ENCODE results near the gene NUTM1.

DNA sequence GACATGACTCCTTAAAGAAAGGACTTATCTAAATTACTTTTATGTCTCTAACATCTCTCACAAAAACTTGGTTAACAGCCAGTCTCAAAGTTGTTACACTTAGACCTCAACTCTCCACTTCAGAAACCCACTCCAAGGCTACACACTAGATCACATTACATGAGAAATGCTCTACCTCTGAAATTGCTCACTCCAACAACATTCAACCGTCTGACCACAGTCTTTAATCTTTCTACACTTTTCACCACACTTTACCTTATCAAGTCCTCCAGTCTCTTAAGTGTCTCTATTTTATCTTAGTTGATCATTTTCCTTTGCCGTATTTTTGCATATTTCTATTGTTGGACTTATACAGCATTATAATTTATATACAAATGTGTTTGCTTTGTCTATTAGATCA, 11.3 kb upstream of the NUTM1 start:
- TF ChIP-seq, protein P1, sequence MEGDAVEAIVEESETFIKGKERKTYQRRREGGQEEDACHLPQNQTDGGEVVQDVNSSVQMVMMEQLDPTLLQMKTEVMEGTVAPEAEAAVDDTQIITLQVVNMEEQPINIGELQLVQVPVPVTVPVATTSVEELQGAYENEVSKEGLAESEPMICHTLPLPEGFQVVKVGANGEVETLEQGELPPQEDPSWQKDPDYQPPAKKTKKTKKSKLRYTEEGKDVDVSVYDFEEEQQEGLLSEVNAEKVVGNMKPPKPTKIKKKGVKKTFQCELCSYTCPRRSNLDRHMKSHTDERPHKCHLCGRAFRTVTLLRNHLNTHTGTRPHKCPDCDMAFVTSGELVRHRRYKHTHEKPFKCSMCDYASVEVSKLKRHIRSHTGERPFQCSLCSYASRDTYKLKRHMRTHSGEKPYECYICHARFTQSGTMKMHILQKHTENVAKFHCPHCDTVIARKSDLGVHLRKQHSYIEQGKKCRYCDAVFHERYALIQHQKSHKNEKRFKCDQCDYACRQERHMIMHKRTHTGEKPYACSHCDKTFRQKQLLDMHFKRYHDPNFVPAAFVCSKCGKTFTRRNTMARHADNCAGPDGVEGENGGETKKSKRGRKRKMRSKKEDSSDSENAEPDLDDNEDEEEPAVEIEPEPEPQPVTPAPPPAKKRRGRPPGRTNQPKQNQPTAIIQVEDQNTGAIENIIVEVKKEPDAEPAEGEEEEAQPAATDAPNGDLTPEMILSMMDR (optimal IDR thresholded peaks at IDR 0.05 in 1 of 3, IDR thresholded peaks at IDR 0.05 in 1 of 3, conservative IDR thresholded peaks at IDR 0.05 in 1 of 3; ENCODE audit: extremely low read depth in 1 of 3, insufficient read depth in 2 of 3, low read length in 3 of 3): no peak
- TF ChIP-seq EZH2 (IDR thresholded peaks at IDR 0.05; ENCODE audit: low read length): no peak

Measured in keratinocyte (primary cell).